Psoas muscle (tissue), 8 donors: ENCODE measurements around the gene TSSK3. TPM values are rescaled to one million over a fixed set of nuclear protein-coding genes. Genes with fewer than 3 reads are reported as not detected.

Experiments used
- ATAC-seq, 4 donors: fragments of 200-7000 bp; cut with Tn5 transposase; one replicate each; pipeline ENCODE4 v1.9.1; 2020; ENCODE audit warnings: moderate library complexity in 3 of 4, mild to moderate bottlenecking in 2 of 4
- DNase-seq, 2 donors: peaks; one replicate each; pipeline ENCODE4 v3.0.0-alpha.2; 2020
- H3K27ac ChIP-seq: fragments of 200-600 bp; one replicate; pipeline ENCODE4 v1.8.0; 2022
- H3K27me3 ChIP-seq, 3 donors: fragments of 200-600 bp in 1 of 3; one replicate each; pipeline versions ENCODE4 v1.6.1 to v1.8.0; 2013 to 2022; ENCODE audit warnings: low read length in 2 of 3, mild to moderate bottlenecking in 2 of 3, moderate library complexity in 1 of 3; ENCODE audit not compliant: insufficient read depth in 3 of 3
- H3K36me3 ChIP-seq, 2 donors: fragments of 200-600 bp in 1 of 2; one replicate each; pipeline versions ENCODE4 v1.6.1 to v1.8.0; 2013 to 2022; ENCODE audit warnings: low read depth in 1 of 2, mild to moderate bottlenecking in 1 of 2, moderate library complexity in 1 of 2; ENCODE audit not compliant: insufficient read depth in 1 of 2
- H3K4me1 ChIP-seq: fragments of 200-600 bp; one replicate; pipeline ENCODE4 v1.8.0; 2022
- H3K4me3 ChIP-seq: fragments of 200-600 bp; one replicate; pipeline ENCODE4 v1.8.0; 2022; ENCODE audit warnings: mild to moderate bottlenecking
- H3K9me3 ChIP-seq: fragments of 200-600 bp; one replicate; pipeline ENCODE4 v1.8.0; 2022
- CTCF ChIP-seq: fragments of 200-600 bp; IDR thresholded peaks from one replicate; pipeline ENCODE4 v1.8.0; 2022; ENCODE audit warnings: antibody characterized with exemption
- WGBS, 3 donors: extraction: QIAGEN DNeasy Blood & Tissue Kit; methylation state at CpG; one replicate each; pipeline versions ENCODE4 v1.1.6 to v1.1.7; 2013; 5-methylcytosine and 5-hydroxymethylcytosine counted together
- intact Hi-C, 2 donors: fragments of 100-400 bp; cut with DNase I; formaldehyde crosslinking; loops; one replicate each; pipeline versions ENCODE4 v1.11.0 to v1.14.2; 2022
- polyA plus RNA-seq, 3 donors: library from polyadenylated mRNA; stranded (reverse); fragments of 200-250 nt; gene quantifications; one replicate each; pipeline ENCODE4 v1.2.3, GENCODE V29; 2013
- total RNA-seq, 4 donors: library from RNA; stranded (reverse); fragmentation: NEBNext Ultra II Directional in 2 of 4; extraction: Animal tissue kit (Norgen Biotek cat#: 25700) in 2 of 4; gene quantifications; one replicate each; pipeline versions ENCODE4 v1.2.1 to v1.2.4, GENCODE V29; 2021 to 2023
- donor health status: healthy with polysubstance abuse.
- donor health status: DM: no; HTN: no; CAD: no; lungs with moderate emphysema.
- donor health status: Bipolar disorder and iron deficiency.
- donor health status: healthy.
- donor health status: DM: yes; HTN: yes; CAD: no.
- donor health status: DM: no; HTN: no; CAD: no.
- donor health status: DM: no; HTN: no; CAD: no.
- donor health status: DM: yes; HTN: yes; CAD: no.

The TSSK3 gene
- total and polyA plus RNA-seq, 7 donors: 0.10 to 4.0 (median 0.80) TPM; not detected in 3

- Histone ChIP-seq H3K27ac (no peak overlapping the region), H3K9me3 (no peaks in the 10 kb centered on the region), H3K4me1 (no peaks in the 10 kb centered on the region), H3K36me3 (no peaks in the 10 kb centered on the region), H3K4me3 (no peak overlapping the region), H3K27me3 (no peaks in the 10 kb centered on the region)
- no peak for DNase-seq
- ATAC-seq: no peak
- intact Hi-C loops: no loop called here
- TF ChIP-seq CTCF: no peak
- WGBS, 3 donors: 59 to 63% (median 61%) methylated on average over 5 of the region's 5 CpGs
Measured at GRCh38 chr1:32341971-32342370, 20.4 kb upstream of the TSSK3 start.

GRCh38 chr1:32342704-32343103 is 19.6 kb upstream of the TSSK3 start:
- no peak overlapping the region for H3K4me3 ChIP-seq
- H3K4me1 ChIP-seq: no peaks in the 10 kb centered on the region
- no peak for TF ChIP-seq CTCF
- intact Hi-C loops: no loop called here
- DNase-seq: no peak
- no peaks in the 10 kb centered on the region for H3K9me3 ChIP-seq
- no peak for ATAC-seq
- WGBS, 3 donors: 97 to 98% (median 97%) methylated on average over 10 of the region's 10 CpGs
- H3K36me3 ChIP-seq: no peaks in the 10 kb centered on the region
- H3K27me3 ChIP-seq: no peaks in the 10 kb centered on the region
- no peak overlapping the region for H3K27ac ChIP-seq

- no peaks in the 10 kb centered on the region for H3K27me3 ChIP-seq
- no peak for TF ChIP-seq CTCF
- H3K36me3 ChIP-seq: no peaks in the 10 kb centered on the region
- no peaks in the 10 kb centered on the region for H3K4me1 ChIP-seq
- no peaks in the 10 kb centered on the region for H3K9me3 ChIP-seq
- ATAC-seq (no peak), DNase-seq (no peak)
- intact Hi-C loops: no loop called here
- H3K4me3 ChIP-seq: no peak overlapping the region
- WGBS, 3 donors: 54 to 63% (median 57%) methylated on average over 8 of the region's 8 CpGs
- H3K27ac ChIP-seq: no peak overlapping the region
Measured at GRCh38 chr1:32345289-32345827, 17.0 kb upstream of the TSSK3 start.

- no peak for TF ChIP-seq CTCF
- WGBS, 3 donors: 75 to 84% (median 76%) methylated on average over 9 of the region's 9 CpGs
- DNase-seq (no peak), ATAC-seq (no peak)
- Histone ChIP-seq H3K36me3 (no peaks in the 10 kb centered on the region), H3K27ac (no peak overlapping the region), H3K27me3 (no peaks in the 10 kb centered on the region), H3K9me3 (no peaks in the 10 kb centered on the region), H3K4me1 (no peaks in the 10 kb centered on the region), H3K4me3 (no peak overlapping the region)
- intact Hi-C loops: no loop called here
Measured at GRCh38 chr1:32346532-32347157, 15.7 kb upstream of the TSSK3 start.
